Endothelial cell of umbilical vein (primary cell): ENCODE measurements around the gene DOCK8. TPM values are rescaled to one million over a fixed set of nuclear protein-coding genes. Genes with fewer than 3 reads are reported as not detected.

Experiments used
- BruUV-seq: library from RNA; stranded (reverse); fragments of 400-500 nt; replicated peaks from 2 replicates; lab custom pipeline; 2021; lab: Mats Ljungman, UMichigan
- CTCF ChIA-PET: fragments of 300-600, 350-600 bp; sonication (Branson Sonifier 250); formaldehyde crosslinking; loops from one replicate; lab custom pipeline; 2021; ENCODE audit warnings: antibody characterized with exemption, inconsistent platforms; lab: Charles Lee
- POLR2A ChIA-PET: fragments of 300-600, 350-600 bp; sonication (Branson Sonifier 250); formaldehyde crosslinking; loops from one replicate; lab custom pipeline; 2021; ENCODE audit warnings: antibody characterized with exemption, inconsistent platforms; lab: Charles Lee
- DNase-seq: peaks from one replicate; pipeline ENCODE4 v3.0.0-alpha.2; 2011; ENCODE audit warnings: low read depth, low spot score
- FAIRE-seq: peaks from 2 replicates; lab custom pipeline; 2011; peaks lifted over from hg19 to GRCh38; lab: Jason Lieb, UNC
- H2AFZ ChIP-seq: 2 replicates; pipeline ENCODE4 v1.6.0; 2012; ENCODE audit warnings: low read depth, low read length, control low read depth, inconsistent platforms
- H3K27ac ChIP-seq: 2 replicates; pipeline ENCODE4 v1.5.1; 2011; ENCODE audit warnings: low read depth, mild to moderate bottlenecking, control low read depth, low read length, moderate library complexity; ENCODE audit not compliant: insufficient read depth
- H3K27me3 ChIP-seq, 2 experiments: 2 replicates each; pipeline versions ENCODE4 v1.6.0 to v1.6.1; 2011; ENCODE audit warnings: low read length in 2 of 2, mixed read lengths in 1 of 2; ENCODE audit not compliant: control insufficient read depth in 2 of 2, insufficient read depth in 2 of 2
- H3K36me3 ChIP-seq, 2 experiments: 2 replicates in 1 of 2; 3 replicates in 1 of 2; pipeline ENCODE4 v1.5.1; 2011; ENCODE audit warnings: low read length in 2 of 2, mild to moderate bottlenecking in 1 of 2, moderate library complexity in 1 of 2; ENCODE audit not compliant: control insufficient read depth in 2 of 2, insufficient read depth in 2 of 2; ENCODE audit errors: extremely low read depth in 1 of 2
- H3K4me1 ChIP-seq: 3 replicates; pipeline ENCODE4 v1.5.1; 2011; ENCODE audit warnings: mild to moderate bottlenecking, low read length; ENCODE audit not compliant: control insufficient read depth, insufficient read depth; ENCODE audit errors: extremely low read depth
- H3K4me2 ChIP-seq: 2 replicates; pipeline ENCODE4 v1.6.1; 2011; ENCODE audit warnings: low read length, control low read depth, mixed read lengths; ENCODE audit not compliant: insufficient read depth
- H3K4me3 ChIP-seq, 3 experiments: fragments of 200-600 bp in 1 of 3; sonication (generic), shearing (Covaris generic) in 1 of 3; replicated peaks in 1 of 3; 2 replicates each; pipeline ENCODE4 v1.5.1; 2011 to 2016; ENCODE audit warnings: control low read depth in 3 of 3, low read length in 3 of 3, mild to moderate bottlenecking in 2 of 3, inconsistent platforms in 1 of 3, low read depth in 1 of 3, moderate library complexity in 1 of 3; ENCODE audit not compliant: insufficient read depth in 1 of 3
- H3K79me2 ChIP-seq: 2 replicates; pipeline ENCODE4 v1.6.0; 2012; ENCODE audit warnings: low read length, inconsistent platforms; ENCODE audit not compliant: control insufficient read depth, insufficient read depth
- H3K9ac ChIP-seq: replicated peaks from 2 replicates; pipeline ENCODE3; 2011; ENCODE audit warnings: low read length, control low read depth; ENCODE audit not compliant: insufficient read depth; ENCODE audit errors: extremely low read depth
- H3K9me1 ChIP-seq: replicated peaks from 3 replicates; pipeline ENCODE4 v1.6.0; 2011; ENCODE audit warnings: mild to moderate bottlenecking, low read length; ENCODE audit not compliant: control insufficient read depth, insufficient read depth; ENCODE audit errors: extremely low read depth
- H3K9me3 ChIP-seq: replicated peaks from 2 replicates; pipeline ENCODE4 v1.5.1; 2012; ENCODE audit warnings: low read length, inconsistent platforms; ENCODE audit not compliant: control insufficient read depth, insufficient read depth
- H4K20me1 ChIP-seq: replicated peaks from 2 replicates; pipeline ENCODE3; 2011; ENCODE audit warnings: mild to moderate bottlenecking, low read length; ENCODE audit not compliant: control insufficient read depth, insufficient read depth; ENCODE audit errors: extremely low read depth
- CTCF ChIP-seq, 2 donors: IDR thresholded peaks; 1 replicate in 1 of 2; 2 replicates in 1 of 2; pipeline ENCODE4 v1.5.1; 2011; ENCODE audit warnings: low read length in 2 of 2, mild to moderate bottlenecking in 2 of 2, moderate library complexity in 2 of 2, control low read depth in 1 of 2, inconsistent platforms in 1 of 2, low read depth in 1 of 2; ENCODE audit not compliant: insufficient read depth in 1 of 2; ENCODE audit errors: extremely low read depth in 1 of 2
- EZH2 ChIP-seq: IDR thresholded peaks from 2 replicates; pipeline ENCODE4 v1.6.1; 2012; ENCODE audit warnings: borderline replicate concordance, low read depth, mild to moderate bottlenecking, moderate library complexity, low read length, inconsistent platforms; ENCODE audit not compliant: severe bottlenecking
- FOS ChIP-seq: IDR thresholded peaks from 2 replicates; pipeline ENCODE4 v1.6.1; 2011; ENCODE audit warnings: mild to moderate bottlenecking, low read length, moderate library complexity, borderline replicate concordance; ENCODE audit not compliant: insufficient read depth
- GATA2 ChIP-seq: IDR thresholded peaks from 2 replicates; pipeline ENCODE4 v1.7.0; 2011; ENCODE audit warnings: low read depth, mild to moderate bottlenecking, moderate library complexity, mixed read lengths, low read length; ENCODE audit not compliant: insufficient read length, insufficient read depth
- JUN ChIP-seq: IDR thresholded peaks from 2 replicates; pipeline ENCODE4 v1.6.1; 2011; ENCODE audit warnings: borderline replicate concordance, low read depth; ENCODE audit not compliant: insufficient read length, insufficient read depth
- MYC ChIP-seq: IDR thresholded peaks from one replicate; pipeline ENCODE4 v1.6.1; 2011; ENCODE audit warnings: mild to moderate bottlenecking, low read depth, low read length
- POLR2A ChIP-seq: IDR thresholded peaks from 2 replicates; pipeline ENCODE4 v1.6.1; 2012; ENCODE audit warnings: low read depth, mild to moderate bottlenecking, control low read depth, low read length
- POLR2AphosphoS5 ChIP-seq: IDR thresholded peaks from 2 replicates; pipeline ENCODE4 v1.6.1; 2012; ENCODE audit warnings: low read depth, mild to moderate bottlenecking, control low read depth, low read length, moderate library complexity; ENCODE audit not compliant: insufficient read depth
- dilution Hi-C: fragments of 300-500 bp; cut with MboI; formaldehyde crosslinking; loops from one replicate; pipeline ENCODE4 v1.15.0; 2019; ENCODE audit warnings: low sequenced_read_pairs; ENCODE audit not compliant: extremely low pct_ligation_motif_present
- intact Hi-C: fragments of 100-400 bp; cut with micrococcal nuclease; formaldehyde crosslinking; loops from one replicate; pipeline ENCODE4 v1.10.0; 2022
- polyA plus RNA-seq, 4 experiments: library from polyadenylated mRNA; depleted of rRNA in 3 of 4; stranded (reverse) in 3 of 4; unstranded in 1 of 4; fragments of >200 nt; gene quantifications; 2 replicates each; pipeline versions ENCODE4 v1.2.1 to v1.2.3, GENCODE V29; 2011 to 2012; ENCODE audit warnings: missing spikeins in 1 of 4
- total RNA-seq: library from RNA; stranded (reverse); gene quantifications from 2 replicates; pipeline ENCODE4 v1.2.3, GENCODE V29; 2021
- TF ChIP-seq, protein P1 (sequence below): IDR thresholded peaks from 2 replicates; pipeline ENCODE4 v1.6.1; 2011; ENCODE audit not compliant: insufficient read depth, insufficient read length

DOCK8 gene
- total and polyA plus RNA-seq, 2 donors (not counting 3 experiments of a cell fraction or from before 2014, with no cell fraction given): 0.54 to 1.3 TPM

DNA sequence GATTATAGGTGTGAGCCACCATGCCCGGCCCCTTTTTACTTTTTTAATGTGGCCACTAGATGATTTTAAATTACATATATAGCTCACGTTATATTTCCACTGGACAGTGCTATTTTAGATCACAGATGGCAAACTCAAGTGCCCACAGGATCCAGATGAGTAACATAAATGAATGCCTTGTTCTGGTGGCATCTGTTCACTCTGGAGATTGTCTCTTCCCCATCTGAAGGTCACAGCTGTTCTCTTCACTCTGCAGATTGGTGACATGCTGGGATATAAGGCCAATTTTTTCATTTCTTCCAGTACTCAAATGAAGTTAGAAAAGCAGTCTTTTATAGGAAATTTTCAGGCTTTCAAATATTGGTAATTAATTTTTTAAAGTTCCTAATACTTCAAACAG lies 160.1 kb downstream of the DOCK8 start:
- Histone ChIP-seq H3K9me3 (no peaks in the 10 kb centered on the region), H3K4me2 (no peak overlapping the region), H3K4me1 (no peaks in the 10 kb centered on the region), H4K20me1 (no peaks in the 10 kb centered on the region), H3K9me1 (no peaks in the 10 kb centered on the region), H3K9ac (no peak overlapping the region), H3K27ac (no peak overlapping the region), H3K36me3 (no peaks in the 10 kb centered on the region), H3K27me3 (no peaks in the 10 kb centered on the region), H3K4me3 (no peak overlapping the region), H3K79me2 (no peaks in the 10 kb centered on the region), H2AFZ (no peak overlapping the region)
- ChIA-PET POLR2A (no interaction called here), CTCF (no interaction called here)
- no TSS peak for BruUV-seq
- FAIRE-seq (no peak), DNase-seq (no peak)
- no peak for TF ChIP-seq FOS
- TF ChIP-seq CTCF (IDR thresholded peaks at IDR 0.05; ENCODE audit: extremely low read depth in 1 of 2, insufficient read depth in 1 of 2, low read depth in 1 of 2, low read length in 2 of 2): no peak
- TF ChIP-seq JUN: no peak
- TF ChIP-seq POLR2AphosphoS5: no peak
- no peak for TF ChIP-seq MYC
- no peak for TF ChIP-seq EZH2
- TF ChIP-seq, protein P1, sequence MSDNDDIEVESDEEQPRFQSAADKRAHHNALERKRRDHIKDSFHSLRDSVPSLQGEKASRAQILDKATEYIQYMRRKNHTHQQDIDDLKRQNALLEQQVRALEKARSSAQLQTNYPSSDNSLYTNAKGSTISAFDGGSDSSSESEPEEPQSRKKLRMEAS: no peak
- TF ChIP-seq POLR2A: no peak
- no peak for TF ChIP-seq GATA2
- dilution Hi-C loops: no loop called here
- intact Hi-C loops: no loop called here
